IPS DF 4.7 (cell line): ENCODE data around the gene ENTPD1.
"Not testable (repeated sequence)": the region's sequence is repeated elsewhere in the genome, so short reads cannot be mapped to it uniquely, and the experiment has no call there.

Experiments
- DNase-seq: peaks from one replicate; pipeline ENCODE4 v3.0.0-alpha.2; 2013; ENCODE audit warnings: low spot score; ENCODE audit errors: extremely low read depth

ENTPD1 gene

GRCh38 chr10:95864906-95865813 is 109.2 kb downstream of the ENTPD1 start:
- DNase-seq = peak; percentile 28

GRCh38 chr10:95865814-95866466 is 110.0 kb downstream of the ENTPD1 start:
- no peak for DNase-seq

GRCh38 chr10:95866467-95866842 is 110.5 kb downstream of the ENTPD1 start:
- DNase-seq = no peak

GRCh38 chr10:95867866-95868265 is 111.9 kb downstream of the ENTPD1 start:
- DNase-seq = no peak

- no peak for DNase-seq
These were observed 116.3 kb downstream of the ENTPD1 start for GRCh38 chr10:95872158-95872711.

- no peak for DNase-seq
These were observed 117.2 kb downstream of the ENTPD1 start for GRCh38 chr10:95873139-95873538.

GRCh38 chr10:95873651-95874050 is 117.7 kb downstream of the ENTPD1 start:
- no peak for DNase-seq

GRCh38 chr10:95874783-95875182 is 118.8 kb downstream of the ENTPD1 start:
- not testable (repeated sequence) for DNase-seq

GRCh38 chr10:95876756-95877155 is 120.8 kb downstream of the ENTPD1 start:
- no peak for DNase-seq

GRCh38 chr10:95877881-95878280 is 121.9 kb downstream of the ENTPD1 start:
- no peak for DNase-seq

- no peak for DNase-seq
These were observed 124.7 kb downstream of the ENTPD1 start for GRCh38 chr10:95880704-95881103.

GRCh38 chr10:95881316-95881715 is 125.4 kb downstream of the ENTPD1 start:
- no peak for DNase-seq

- no peak for DNase-seq
These were observed 133.9 kb downstream of the ENTPD1 start for GRCh38 chr10:95889830-95890229.

- DNase-seq = no peak
These were observed 140.3 kb downstream of the ENTPD1 start for GRCh38 chr10:95896071-95896850.

- DNase-seq = not testable (repeated sequence)
These were observed 150.1 kb downstream of the ENTPD1 start for GRCh38 chr10:95905897-95906580.

GRCh38 chr10:95906677-95907455 is 150.9 kb downstream of the ENTPD1 start:
- DNase-seq = no peak

GRCh38 chr10:95907456-95908253 is 151.7 kb downstream of the ENTPD1 start, which contains the start of gene CC2D2B:
TSS of gene CC2D2B (plus strand) at chr10:95907975. CDS start at chr10:95911324, 3,349 bp downstream.
- DNase-seq = no peak

GRCh38 chr10:95908450-95908849 is 152.5 kb downstream of the ENTPD1 start:
- DNase-seq = no peak

- no peak for DNase-seq
These were observed 153.6 kb downstream of the ENTPD1 start for GRCh38 chr10:95909561-95909960.
